ENCODE measurements around the gene KHDC1L.
"Not testable (repeated sequence)": the region's sequence is repeated elsewhere in the genome, so short reads cannot be mapped to it uniquely, and the experiment has no call there.

KHDC1L gene, protein sequence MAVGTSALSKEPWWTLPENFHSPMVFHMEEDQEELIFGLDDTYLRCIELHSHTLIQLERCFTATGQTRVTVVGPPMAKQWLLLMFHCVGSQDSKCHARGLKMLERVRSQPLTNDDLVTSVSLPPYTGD

DNA sequence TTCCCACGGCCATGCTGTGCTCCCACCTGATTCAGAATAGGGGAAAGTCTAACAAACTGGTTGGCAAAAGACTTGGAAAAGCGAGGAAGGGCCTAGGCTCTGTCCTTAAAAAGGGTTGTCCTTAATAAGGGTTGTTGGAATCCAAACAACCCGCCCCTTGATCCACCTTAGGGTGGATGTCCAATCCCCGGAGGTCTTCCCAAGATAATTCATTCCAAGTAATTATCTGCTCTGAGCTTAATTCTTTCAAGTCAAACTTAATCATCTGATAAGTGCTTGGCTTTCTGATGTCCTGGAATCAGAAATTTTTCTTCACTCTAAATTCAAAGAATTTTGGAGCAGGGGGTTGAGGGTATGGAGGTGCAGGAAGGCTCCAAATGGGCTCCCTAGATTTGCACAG is at the start of gene KHDC1L:
Gene KHDC1L (minus strand): TSS at position 101 of the 400 bp plus-strand sequence. CDS start 88 bp downstream, at position 13.
- DNase-seq (ENCODE audit: low read depth) = no peak

DNA sequence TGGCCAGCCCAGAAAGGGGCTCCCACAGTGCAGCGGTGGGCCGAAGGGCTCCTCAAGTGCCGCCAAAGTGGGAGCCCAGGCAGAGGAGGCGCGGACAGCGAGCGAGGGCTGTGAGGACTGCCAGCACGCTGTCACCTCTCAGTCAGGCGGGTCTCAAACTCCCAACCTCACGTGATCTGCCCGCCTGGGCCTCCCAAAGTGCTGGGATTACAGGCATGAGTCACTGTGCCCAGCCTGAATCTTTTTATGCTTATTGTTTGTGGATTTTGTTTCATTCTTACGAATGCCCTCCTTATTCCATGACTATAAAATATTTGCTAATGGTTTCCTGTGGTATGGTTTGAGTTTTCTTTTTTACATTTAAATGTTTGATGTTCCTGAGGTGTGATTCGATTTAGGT is 44.0 kb upstream of the KHDC1L start:
- DNase-seq (ENCODE audit: low read depth) = not testable (repeated sequence)

DNA sequence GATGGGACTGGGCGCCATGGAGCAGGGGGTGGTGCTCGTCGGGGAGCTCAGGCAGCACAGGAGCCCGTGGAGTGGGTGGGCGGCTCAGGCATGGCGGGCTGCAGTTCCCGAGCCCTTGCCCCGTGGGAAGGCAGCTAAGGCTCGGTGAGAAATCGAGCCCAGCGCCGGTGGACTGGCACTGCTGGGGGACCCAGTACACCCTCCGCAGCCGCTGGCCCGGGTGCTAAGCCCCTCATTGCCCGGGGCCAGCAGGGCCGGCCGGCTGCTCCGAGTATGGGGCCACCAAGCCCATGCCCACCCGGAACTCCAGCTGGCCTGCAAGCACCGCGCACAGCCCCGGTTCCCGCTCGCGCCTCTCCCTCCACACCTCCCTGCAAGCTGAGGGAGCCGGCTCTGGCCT is 43.6 kb upstream of the KHDC1L start:
- not testable (repeated sequence) for DNase-seq (ENCODE audit: low read depth)

DNA sequence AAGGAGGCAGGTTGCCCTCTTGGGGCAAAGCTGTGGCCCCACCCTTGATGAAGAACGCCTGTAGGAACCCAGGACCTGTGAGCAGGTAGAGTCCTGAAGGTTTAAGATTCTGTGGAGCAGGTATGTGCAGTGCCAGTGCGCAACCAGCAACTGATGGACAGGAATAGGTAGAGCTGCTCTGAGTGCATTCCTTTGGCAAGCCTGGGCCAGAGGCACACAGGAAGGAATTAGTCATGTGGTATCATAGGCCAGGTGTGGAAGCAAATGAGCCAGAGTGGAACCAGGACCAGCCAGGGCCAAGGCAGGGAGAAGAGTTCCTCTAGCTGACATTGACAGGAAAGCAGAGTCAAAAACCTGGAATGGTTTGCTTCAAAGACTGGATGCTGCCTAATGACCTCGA is 39.1 kb upstream of the KHDC1L start:
- peak; percentile 19 for DNase-seq (ENCODE audit: low read depth)

DNA sequence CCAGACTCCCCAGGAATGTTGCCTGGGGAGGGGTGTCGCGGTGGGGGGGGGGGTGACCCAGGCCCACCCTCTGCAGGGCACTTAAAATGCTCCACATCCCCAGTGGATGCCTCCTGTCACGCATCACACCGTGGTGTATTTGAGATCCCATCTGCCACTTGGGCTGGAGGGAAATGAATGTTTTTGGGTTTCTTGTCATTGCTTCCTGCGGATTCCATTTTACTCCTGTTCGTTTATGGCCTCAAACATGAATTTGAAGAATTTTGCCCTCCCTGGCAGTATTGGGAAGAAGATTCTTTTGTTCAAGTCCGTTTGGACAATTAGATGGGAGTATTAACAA is 38.2 kb upstream of the KHDC1L start:
- peak; percentile 17 for DNase-seq (ENCODE audit: low read depth)

DNA sequence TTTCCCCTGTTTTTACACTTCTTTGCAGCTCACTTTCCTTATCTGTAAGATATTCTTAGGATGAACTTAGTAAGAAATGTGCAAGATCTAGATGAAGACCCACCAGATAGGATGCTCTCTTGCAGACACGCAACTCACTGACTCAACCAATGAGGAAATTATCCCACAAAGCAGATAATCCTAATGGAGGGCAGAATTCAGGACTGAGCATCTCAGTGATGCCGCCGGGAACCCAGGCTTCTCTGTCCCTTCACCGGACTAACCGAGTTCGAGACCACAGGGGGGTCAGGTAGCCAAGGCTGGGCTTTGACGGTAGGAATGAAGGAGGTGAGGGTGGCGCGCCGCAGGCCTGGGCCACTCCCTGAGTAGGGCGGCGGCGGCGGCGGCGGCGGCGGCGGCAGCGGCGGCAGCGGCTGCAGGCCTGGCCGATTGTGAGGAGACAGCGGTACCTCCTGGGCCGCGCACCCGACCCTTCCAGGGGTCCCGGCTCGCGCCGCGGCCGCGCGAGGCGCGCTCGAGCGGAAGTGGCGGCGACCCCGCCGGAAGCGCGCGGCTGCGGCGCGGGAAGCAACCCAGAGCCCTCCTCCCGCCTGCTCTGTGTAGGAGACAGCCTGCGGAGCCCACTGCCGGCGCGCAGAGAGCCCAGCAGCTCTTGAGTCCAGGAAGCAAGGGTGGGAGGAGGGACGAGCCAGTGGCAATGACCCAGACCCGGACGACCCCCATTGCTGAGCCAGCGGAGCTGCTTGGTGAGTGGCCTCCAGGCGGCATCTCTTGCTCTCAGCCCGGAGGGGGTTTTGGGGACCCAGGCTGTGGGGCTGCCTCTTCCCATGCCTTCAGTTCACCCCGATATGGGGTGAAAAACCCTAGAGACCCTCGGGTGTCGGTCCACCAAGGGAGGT is 37.6 kb upstream of the KHDC1L start, which contains the start of gene KHDC1:
Gene KHDC1 (minus strand): TSS at position 526 of the 899 bp plus-strand sequence. CDS start 20,679 bp downstream, outside the sequence.
- DNase-seq (ENCODE audit: low read depth) = peak; percentile 76

DNA sequence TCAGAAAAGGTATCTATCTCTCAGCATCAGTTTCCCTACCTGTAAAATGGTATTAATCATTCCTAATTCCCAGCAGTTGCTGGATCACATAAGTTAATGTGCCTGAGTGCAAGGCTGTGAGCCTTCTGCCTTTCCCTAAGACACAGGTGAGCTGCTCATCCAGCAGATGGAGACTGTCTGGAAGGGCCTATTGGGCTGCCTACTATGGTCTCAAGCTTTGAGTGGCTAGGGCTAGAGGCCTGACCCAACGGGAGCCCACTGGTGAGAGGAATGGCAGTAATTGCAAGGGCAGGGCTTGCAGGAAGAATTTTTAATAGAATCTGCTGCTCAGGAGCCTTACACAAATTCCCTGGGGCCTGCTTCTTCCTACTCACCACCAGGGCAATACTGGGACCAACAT is 33.4 kb upstream of the KHDC1L start:
- DNase-seq (ENCODE audit: low read depth) = no peak

DNA sequence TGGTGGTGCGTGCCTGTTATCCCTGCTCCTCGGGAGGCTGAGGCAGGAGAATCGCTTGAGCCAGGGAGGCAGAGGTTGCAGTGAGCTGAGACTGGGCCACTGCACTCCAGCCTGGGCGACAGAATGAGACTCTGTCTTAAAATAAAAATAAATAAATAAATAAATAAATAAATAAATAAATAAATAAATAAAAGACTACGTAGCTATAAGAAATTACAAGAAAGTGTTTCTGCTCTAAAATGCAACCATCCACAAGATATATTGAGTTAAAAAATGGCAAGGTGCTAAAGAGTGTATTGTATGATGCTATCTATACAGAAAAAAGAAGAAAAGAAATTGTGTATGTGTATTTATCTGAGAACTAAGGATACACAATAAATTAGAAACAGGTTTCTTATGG is 29.0 kb upstream of the KHDC1L start:
- DNase-seq (ENCODE audit: low read depth) = not testable (repeated sequence)

DNA sequence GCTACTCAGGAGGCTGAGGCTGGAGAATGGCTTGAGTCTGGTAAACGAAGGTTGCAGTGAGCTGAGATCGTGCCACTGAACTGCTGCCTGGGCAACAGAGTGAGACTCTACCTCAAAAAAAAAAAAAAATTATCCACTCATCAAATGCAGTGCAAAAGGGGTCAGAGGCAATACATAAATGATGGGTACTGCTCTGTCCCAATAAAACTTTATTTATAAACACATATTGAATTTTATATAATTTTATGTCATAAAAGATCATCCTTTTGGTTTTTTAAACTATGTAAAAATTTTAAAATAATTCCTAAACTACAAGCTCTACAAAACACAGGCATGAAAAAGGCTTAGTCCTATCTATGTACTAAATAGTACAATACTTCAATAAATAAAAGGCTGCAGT is 27.4 kb upstream of the KHDC1L start:
- DNase-seq (ENCODE audit: low read depth) = no peak

DNA sequence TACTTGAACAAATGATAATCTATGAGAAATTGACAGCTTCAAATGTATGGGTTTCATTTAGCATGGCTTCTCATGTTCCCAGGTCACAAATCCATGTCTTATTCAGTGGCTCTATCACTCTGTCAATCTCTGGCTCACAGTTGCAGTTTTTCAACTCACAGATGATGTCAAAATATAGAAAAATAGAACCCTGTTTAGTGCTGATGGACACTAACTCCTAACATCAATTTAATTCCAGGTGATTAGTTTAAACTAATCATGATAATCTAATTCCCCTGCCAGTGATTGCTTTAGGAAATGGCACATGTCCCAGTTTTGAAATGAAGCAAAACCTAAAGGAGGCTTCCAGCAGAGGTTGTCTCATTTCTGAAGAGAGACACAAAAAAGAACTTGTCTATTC is 24.7 kb upstream of the KHDC1L start:
- no peak for DNase-seq (ENCODE audit: low read depth)

DNA sequence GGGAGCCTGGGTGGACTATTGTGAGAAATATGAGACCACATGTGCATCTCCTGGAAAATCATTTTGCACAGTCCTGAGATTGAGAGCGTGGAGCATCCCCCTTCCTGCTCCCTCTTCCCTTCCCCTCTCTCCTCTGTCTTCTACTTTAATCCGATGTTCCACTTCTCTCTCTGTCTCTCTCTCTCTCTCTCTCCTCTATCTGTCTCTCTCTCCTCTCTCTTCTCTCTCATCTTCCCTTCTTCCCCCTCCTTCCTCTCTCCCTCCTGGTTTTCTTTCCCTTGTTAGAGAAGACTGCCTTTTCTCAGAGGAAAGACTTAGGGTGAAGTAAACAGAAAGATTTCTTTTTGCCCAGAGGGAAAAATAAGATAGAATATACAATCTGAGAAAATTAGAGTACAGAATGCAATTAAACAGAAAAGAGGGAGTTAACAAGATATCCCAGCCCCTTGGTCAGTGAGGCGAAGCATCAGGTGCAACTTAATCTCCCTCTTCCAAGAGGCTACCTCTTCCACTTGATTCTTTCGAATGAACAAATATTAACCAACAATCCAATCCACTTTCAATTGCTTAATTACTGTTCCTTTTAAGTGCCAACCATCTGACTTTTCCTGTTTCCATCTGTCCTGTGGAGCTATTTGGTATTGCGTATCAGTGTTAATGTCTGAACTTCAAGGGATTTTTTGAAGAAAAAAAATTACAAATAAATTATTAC is 23.1 kb upstream of the KHDC1L start:
- no peak for DNase-seq (ENCODE audit: low read depth)

DNA sequence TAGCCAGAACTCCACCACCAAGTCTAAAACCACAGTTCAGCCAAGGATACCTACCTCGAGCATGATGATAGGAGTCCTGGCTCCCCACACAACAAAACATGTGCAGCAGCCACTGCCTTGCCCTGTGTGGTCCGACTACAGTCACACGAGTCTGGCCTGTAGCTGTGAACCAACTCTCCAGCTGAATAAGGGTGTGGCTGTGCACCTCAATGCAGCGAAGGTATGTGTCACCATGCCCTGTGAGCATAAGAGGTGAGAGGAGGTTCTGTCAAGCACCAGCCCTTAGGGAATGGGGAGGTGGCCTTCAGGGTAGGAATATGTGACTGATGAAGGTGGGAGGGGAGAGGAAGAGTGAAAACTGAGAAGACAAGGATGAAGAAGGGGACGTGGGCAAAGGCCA is 16.7 kb upstream of the KHDC1L start:
- DNase-seq (ENCODE audit: low read depth) = no peak

DNA sequence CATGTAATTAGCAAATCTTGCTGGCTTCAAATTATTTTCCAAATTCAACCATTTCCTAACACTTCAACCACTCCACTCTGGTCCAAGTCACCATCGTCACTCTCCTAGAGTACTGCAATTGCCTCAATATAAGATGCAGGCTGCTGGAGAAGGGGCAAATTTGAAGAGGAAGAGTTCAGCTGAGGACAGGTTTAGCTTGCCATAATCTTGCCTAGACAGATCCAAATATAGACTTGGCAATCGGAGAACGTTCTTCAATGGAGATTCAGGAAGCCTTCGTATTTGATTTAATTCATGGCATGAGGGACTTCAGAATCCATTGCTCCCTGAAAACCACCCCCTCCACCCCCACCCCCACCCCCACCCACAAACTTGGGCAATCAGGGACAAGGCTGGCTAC is 15.4 kb upstream of the KHDC1L start:
- no peak for DNase-seq (ENCODE audit: low read depth)

DNA sequence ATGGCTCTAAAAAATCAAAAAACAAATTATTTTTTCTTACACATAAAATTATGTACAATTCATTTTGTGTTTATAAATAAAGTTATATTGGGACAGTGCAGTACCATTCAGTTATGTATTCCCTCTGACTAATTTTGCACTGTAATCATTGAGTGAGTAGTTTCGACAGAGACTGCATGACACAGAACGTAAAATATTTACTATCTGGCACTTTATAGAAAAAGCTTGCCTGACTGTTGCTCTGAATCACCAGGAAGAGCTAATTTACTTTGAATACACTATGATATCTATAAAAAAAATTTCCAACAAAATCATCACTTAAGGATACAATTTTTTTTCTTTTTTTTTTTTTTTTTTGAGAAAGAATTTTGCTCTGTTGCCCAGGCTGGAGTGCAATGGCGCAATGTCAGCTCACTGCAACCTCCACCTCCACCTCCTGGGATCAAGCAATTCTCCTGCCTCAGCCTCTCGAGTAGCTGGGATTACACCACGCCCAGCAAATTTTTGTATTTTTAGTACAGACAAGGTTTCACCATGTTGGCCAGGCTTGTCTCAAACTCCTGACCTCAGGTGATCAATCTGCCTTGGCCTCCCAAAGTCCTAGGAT is 11.0 kb upstream of the KHDC1L start:
- DNase-seq (ENCODE audit: low read depth) = peak; percentile 97

DNA sequence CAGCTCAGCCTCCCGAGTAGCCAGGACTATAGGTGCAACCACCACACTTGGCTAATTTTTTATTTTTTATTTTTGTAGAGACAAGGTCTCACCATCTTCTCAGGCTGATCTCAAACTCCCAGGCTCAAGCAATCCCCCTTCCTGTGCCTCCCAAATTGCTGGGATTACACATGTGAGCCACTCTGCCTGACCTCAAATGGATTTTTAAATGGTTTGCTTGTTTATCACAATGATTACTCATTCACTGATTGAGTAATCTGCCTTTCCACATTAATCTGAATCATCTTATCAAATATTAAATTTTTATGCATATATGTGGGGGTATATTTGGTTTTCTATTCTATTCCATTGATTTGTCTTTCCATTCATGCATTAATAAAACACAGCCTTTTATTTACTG is 9.4 kb upstream of the KHDC1L start:
- peak; percentile 92 for DNase-seq (ENCODE audit: low read depth)

DNA sequence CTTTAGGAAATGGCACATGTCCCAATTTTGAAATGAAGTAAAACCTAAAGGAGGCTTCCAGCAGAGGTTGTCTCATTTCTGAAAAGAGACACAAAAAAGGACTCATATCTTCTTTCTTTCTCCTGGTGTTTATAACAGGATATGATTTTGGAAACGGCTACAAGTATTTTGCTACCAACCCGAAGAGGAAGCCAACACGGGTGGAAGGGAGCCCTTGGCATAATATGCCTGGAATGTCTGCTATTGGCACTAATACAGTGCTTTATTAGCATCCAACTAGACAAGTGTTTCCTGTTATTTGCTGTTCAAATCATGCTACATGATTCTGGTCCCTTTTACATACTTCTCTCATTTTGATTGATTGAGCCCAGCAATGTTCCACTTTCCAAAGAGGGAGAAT is 8.7 kb upstream of the KHDC1L start:
- peak; percentile 36 for DNase-seq (ENCODE audit: low read depth)

DNA sequence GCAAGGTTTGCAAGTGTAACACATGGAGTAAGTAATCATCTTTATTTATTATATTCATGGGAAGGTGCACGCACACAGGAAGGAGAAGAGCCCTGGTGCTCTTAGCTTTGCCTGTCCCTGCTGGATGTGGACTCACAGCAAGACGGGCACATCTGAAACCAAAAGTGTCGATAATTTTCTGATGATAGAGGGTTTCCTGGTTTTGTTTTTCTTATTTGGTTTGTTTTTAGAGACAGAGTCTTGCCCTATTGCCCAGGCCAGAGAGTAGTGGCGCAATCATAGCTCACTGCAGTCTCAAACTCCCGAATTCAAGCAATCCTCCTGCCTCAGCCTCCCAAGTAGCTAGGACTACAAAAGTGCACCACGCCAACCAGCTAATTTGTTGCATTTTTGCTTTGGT is 7.8 kb upstream of the KHDC1L start:
- DNase-seq (ENCODE audit: low read depth) = no peak

DNA sequence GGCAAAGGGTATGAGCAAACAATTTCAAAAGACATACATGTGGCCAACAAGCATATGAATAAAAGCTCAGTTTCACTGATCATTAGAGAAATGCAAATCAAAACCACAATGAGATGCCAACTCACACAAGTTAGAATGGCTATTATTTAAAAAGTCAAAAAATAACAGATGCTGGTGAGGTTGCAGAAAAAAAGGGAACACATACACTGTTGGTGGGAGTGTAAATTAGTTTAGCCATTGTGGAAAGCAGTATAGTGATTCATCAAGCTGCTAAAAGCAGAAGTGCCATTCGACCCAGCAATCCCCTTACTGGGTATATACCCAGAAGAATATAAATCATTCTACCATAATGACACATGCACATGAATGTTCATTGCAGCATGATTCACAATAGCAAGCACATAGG is 6.7 kb upstream of the KHDC1L start:
- DNase-seq (ENCODE audit: low read depth) = peak; percentile 53

DNA sequence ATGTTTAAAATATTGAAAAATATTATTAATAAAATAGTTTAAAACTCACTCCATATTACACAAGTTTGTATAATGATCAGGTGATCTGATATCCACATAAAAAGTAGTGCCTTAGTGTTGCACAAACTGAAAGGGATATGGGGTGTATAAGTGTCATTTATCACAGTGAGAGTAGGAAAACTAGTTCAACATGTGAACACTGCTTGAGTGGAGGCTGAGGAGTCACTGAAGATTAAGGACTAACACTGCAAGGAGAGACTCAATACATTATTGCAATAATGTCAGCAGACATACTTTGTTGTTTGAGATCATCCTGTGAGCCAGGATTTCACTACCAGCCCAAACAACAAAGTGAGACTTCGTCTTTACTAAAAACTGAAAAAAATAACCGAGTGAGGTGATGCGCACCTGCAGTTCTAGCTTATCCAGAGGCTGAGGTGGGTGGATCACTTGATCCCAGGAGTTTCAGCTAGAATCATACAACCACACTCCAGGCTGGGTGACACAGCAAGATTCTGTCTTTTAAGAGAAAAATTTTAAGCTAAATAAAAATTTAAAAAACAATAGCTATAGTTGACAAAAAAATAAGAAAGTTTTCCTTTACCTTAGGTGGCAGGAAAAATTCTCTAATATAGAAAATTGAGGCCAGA is 2.4 kb upstream of the KHDC1L start:
- no peak for DNase-seq (ENCODE audit: low read depth)

DNA sequence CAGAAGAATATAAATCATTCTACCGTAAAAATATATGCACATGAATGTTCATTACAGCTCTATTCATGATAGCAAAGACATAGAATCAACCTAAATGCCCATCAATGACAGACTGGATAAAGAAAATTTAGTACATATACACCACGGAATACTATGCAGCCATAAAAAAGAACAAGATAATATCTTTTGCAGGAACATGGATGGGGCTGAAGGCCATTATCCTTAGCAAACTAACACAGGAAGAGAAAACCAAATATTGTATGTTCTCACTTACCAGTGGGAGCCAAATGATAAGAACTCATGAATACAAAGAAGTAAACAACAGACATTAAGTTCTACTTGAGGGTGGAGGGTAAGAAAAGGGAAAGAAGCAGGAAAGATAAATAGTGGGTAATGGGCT is 8.4 kb downstream of the KHDC1L start:
- DNase-seq (ENCODE audit: low read depth) = no peak

DNA sequence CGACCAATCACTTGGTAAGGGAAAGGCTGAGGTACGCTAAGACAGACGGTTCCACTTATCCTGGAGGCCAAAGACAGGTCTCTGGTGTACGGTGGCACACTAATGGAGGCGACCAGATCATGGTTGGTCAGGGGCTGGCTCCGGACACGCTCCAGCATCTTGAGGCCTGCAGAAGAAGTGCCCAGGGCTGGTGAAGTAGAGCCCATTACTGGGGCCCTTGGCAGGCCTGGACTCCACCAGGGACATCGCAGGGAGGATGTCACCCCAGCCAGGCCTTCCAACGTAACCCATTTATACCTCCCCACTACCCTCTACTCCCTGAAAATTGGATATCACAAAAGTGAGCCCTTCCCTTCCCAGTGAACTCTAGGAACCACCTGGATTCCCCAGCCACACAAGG is 16.2 kb downstream of the KHDC1L start:
- no peak for DNase-seq (ENCODE audit: low read depth)

DNA sequence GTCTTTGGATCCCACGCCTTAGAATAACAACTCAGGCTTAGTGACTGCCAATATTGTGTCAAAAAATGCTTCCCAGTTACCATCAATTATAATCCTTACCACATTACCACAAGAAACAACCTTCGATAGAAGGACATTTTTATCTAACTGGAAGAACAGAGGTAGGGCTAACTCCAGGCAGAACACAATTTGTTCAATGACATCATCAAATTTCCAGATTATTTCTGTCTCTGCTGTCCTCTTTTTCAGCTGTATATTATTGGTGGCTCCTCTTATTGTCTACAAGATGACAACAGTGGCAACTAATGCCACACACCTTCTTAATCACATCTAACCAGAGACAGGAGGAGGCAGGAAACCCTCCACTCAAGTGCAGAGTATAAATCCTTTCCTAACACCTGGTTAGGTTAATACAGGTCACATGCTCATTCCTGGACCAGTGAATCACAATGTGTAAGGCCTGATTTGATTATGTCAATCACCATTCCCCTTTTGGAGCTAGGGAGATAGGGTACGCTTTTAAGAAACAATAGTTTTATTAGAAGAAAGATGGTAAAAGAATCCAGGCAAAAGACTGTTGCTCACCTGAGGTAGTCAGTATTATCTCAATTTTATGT is 18.0 kb downstream of the KHDC1L start:
- no peak for DNase-seq (ENCODE audit: low read depth)
